Right lobe of liver (tissue), 6 donors: ENCODE measurements around the gene DNAJC27. TPM values are rescaled to one million over a fixed set of nuclear protein-coding genes. Genes with fewer than 3 reads are reported as not detected.

Experiments
- ATAC-seq, 4 donors: fragments of 200-7000 bp; cut with Tn5 transposase; one replicate each; pipeline ENCODE4 v1.9.1; 2020; ENCODE audit warnings: mild to moderate bottlenecking in 4 of 4, moderate library complexity in 4 of 4
- DNase-seq, 3 donors: peaks; one replicate each; pipeline ENCODE4 v3.0.0-alpha.2; 2020
- H3K27ac ChIP-seq, 3 donors: fragments of 200-600 bp; one replicate each; pipeline ENCODE4 v1.8.0; 2022
- H3K27me3 ChIP-seq, 2 donors: fragments of 200-600 bp; one replicate each; pipeline ENCODE4 v1.8.0; 2022
- H3K36me3 ChIP-seq, 4 donors: fragments of 200-600 bp; sonication (generic) in 1 of 4; one replicate each; pipeline versions ENCODE4 v1.5.1 to v1.8.0; 2017 to 2022; ENCODE audit warnings: control low read depth in 1 of 4
- H3K4me1 ChIP-seq, 4 donors: fragments of 200-600 bp; sonication (generic) in 1 of 4; one replicate each; pipeline versions ENCODE4 v1.5.1 to v1.8.0; 2017 to 2022; ENCODE audit warnings: control low read depth in 1 of 4
- H3K4me3 ChIP-seq, 3 donors: fragments of 200-600 bp; one replicate each; pipeline ENCODE4 v1.8.0; 2022
- H3K9me3 ChIP-seq, 4 donors: fragments of 200-600 bp; sonication (generic) in 1 of 4; one replicate each; pipeline versions ENCODE4 v1.5.1 to v1.8.0; 2017 to 2022; ENCODE audit warnings: control low read depth in 1 of 4
- POLR2A ChIP-seq: fragments of 450-650 bp; IDR thresholded peaks from one replicate; pipeline ENCODE4 v1.6.1; 2017; ENCODE audit warnings: antibody characterized with exemption, mild to moderate bottlenecking
- WGBS: methylation state at CpG from one replicate; pipeline ENCODE4 v1.1.6; 2018; ENCODE audit warnings: low coverage, low lambda C conversion rate; ENCODE audit not compliant: insufficient coverage; ENCODE audit errors: missing lambda C conversion rate; 5-methylcytosine and 5-hydroxymethylcytosine counted together
- intact Hi-C, 2 donors: fragments of 100-400 bp; cut with DNase I; formaldehyde crosslinking; loops; one replicate each; pipeline versions ENCODE4 v1.11.2 to v1.14.1; 2022
- total RNA-seq, 6 experiments: library from RNA; depleted of rRNA in 2 of 6; stranded (reverse); fragments of >200 nt in 2 of 6; fragmentation: NEBNext Ultra II Directional in 3 of 6; extraction: Animal tissue kit (Norgen Biotek cat#: 25700) in 3 of 6; gene quantifications; one replicate each; pipeline versions ENCODE4 v1.1.0 to v1.2.4, GENCODE V29; 2016 to 2023
- TF ChIP-seq, protein P1 (sequence below), 4 donors: fragments of 200-600 bp in 3 of 4; fragments of 450-650 bp in 1 of 4; IDR thresholded peaks; one replicate each; pipeline versions ENCODE4 v1.5.1 to v1.8.0; 2016 to 2022; ENCODE audit warnings: antibody characterized with exemption in 4 of 4, mild to moderate bottlenecking in 2 of 4
- donor health status: DM: no; HTN: yes; CAD: no.
- donor health status: DM: no; HTN: no; CAD: no.
- donor health status: DM: no; HTN: no; CAD: no.
- donor health status: DM: no; HTN: yes; CAD: no.
- donor health status: DM: no; HTN: yes; CAD: no.

The DNAJC27 gene
- total RNA-seq, 6 experiments from 2014 or later = 1.1 to 2.1 (median 1.7) TPM

DNA sequence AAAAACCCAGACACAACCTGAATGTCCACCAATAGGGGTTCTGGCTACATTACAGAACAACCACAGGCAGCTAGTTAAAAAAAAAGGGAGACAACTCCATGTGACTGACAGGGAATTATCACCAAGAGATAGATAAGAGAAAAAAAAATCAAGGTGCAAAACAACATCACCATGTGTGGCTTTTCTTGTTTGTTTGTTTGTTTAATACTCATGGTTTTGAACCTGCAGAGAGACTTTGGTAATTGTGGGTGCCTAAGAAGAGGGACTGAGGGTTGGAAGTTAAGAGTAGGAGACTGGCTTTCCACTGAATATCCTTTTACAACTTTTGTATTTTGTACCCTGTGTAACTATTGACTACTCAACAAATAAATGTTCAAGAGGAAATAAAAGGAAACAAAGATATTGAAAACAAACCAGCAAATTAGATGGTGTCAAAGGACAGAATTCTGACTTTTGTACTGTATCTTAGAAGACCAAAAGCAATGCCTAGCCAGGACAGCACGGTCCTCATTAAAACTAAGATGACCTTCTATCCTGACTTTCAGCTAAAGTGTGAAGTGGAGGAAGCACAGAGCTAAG, 22.5 kb upstream of the DNAJC27 start:
- 53% methylated on average over 1 of the region's 1 CpG for WGBS
- intact Hi-C loops = no loop called here
- ATAC-seq (peak in 1 of 4 donors; percentile 59), DNase-seq (no peak)
- Histone ChIP-seq H3K27ac (no peak overlapping the region), H3K4me1 (no peaks in the 10 kb centered on the region), H3K27me3 (no peaks in the 10 kb centered on the region), H3K4me3 (no peak overlapping the region), H3K36me3 (no peaks in the 10 kb centered on the region), H3K9me3 (no peaks in the 10 kb centered on the region)
- TF ChIP-seq, protein P1, sequence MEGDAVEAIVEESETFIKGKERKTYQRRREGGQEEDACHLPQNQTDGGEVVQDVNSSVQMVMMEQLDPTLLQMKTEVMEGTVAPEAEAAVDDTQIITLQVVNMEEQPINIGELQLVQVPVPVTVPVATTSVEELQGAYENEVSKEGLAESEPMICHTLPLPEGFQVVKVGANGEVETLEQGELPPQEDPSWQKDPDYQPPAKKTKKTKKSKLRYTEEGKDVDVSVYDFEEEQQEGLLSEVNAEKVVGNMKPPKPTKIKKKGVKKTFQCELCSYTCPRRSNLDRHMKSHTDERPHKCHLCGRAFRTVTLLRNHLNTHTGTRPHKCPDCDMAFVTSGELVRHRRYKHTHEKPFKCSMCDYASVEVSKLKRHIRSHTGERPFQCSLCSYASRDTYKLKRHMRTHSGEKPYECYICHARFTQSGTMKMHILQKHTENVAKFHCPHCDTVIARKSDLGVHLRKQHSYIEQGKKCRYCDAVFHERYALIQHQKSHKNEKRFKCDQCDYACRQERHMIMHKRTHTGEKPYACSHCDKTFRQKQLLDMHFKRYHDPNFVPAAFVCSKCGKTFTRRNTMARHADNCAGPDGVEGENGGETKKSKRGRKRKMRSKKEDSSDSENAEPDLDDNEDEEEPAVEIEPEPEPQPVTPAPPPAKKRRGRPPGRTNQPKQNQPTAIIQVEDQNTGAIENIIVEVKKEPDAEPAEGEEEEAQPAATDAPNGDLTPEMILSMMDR (IDR thresholded peaks at IDR 0.05) = no peak
- TF ChIP-seq POLR2A = no peak

DNA sequence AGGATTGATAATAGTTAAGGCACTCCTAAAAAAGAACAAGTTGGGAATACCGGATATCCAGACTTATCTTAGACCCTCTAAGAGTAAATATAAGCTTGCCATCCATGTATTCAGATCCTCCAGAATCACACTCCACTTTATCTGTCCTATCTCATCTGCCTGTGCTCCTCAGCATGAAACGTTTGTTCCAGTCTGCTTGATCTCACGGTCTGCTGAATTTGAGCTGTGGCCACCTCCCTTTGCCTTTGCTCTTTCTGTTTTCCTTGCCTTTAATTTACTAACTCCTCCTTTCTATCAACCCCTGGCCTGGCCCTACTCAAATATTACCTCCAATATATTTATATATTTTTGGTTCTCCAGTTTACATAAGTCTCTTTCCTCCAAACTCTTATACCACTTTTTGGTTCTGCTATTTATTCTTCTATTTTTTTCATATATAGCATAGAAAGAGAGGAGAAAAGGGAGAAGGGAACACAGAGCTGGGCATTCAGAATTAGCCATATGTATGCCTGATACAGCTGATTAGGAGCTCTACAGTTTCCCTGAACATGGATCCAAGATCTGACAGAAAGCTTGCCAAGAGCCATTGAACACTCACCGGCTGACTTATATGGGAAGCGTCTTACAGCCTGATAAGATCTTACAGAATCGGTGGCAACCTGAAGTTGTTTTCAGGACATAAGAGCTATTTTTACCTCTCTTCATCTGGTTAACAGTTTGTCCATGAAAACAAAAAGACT, 21.8 kb upstream of the DNAJC27 start:
- ATAC-seq = no peak
- intact Hi-C loops = no loop called here

DNA sequence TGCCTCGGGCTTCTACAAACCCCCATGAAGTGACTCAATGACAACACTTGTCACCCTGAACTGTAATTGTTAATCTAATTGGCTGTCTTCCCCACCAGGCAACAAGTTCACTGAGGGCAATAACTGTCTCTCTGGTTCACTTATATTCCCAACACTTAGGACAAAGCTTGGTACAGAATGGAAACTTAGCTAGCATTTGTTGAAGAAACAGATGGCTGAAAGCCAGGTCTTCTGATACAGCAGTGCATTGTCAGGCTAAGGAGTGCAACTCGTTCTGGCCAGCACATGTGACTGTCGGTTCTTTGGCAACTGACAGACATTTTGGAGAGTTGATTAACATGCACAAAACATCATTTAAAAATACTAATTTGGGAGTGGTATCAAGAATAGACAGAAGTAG, 14.6 kb upstream of the DNAJC27 start:
- TF ChIP-seq POLR2A = no peak
- TF ChIP-seq, protein P1 (IDR thresholded peaks at IDR 0.05) = no peak
- no peak for DNase-seq
- peak in 1 of 4 donors; percentile 21 for ATAC-seq
- no peaks in the 10 kb centered on the region for H3K4me1 ChIP-seq
- no peaks in the 10 kb centered on the region for H3K9me3 ChIP-seq
- intact Hi-C loops = loop anchor here (10.0 kb wide), 2 partner anchors 138 to 148 kb away; no protein-coding TSS in a partner anchor
- H3K36me3 ChIP-seq = no peaks in the 10 kb centered on the region
- H3K27ac ChIP-seq = no peak overlapping the region
- no peak overlapping the region for H3K4me3 ChIP-seq
- WGBS = 29% methylated on average over 3 of the region's 3 CpGs
- no peaks in the 10 kb centered on the region for H3K27me3 ChIP-seq

More for the DNA sequence above, 21.8 kb upstream of the DNAJC27 start:
- H3K4me1 ChIP-seq = no peaks in the 10 kb centered on the region
- no peaks in the 10 kb centered on the region for H3K9me3 ChIP-seq
- H3K36me3 ChIP-seq = no peaks in the 10 kb centered on the region
- TF ChIP-seq, protein P1 (IDR thresholded peaks at IDR 0.05) = no peak
- no peak for TF ChIP-seq POLR2A
- no peak overlapping the region for H3K4me3 ChIP-seq
- no peak overlapping the region for H3K27ac ChIP-seq
- no peak for DNase-seq
- 52% methylated on average over 6 of the region's 6 CpGs for WGBS
- H3K27me3 ChIP-seq = no peaks in the 10 kb centered on the region

DNA sequence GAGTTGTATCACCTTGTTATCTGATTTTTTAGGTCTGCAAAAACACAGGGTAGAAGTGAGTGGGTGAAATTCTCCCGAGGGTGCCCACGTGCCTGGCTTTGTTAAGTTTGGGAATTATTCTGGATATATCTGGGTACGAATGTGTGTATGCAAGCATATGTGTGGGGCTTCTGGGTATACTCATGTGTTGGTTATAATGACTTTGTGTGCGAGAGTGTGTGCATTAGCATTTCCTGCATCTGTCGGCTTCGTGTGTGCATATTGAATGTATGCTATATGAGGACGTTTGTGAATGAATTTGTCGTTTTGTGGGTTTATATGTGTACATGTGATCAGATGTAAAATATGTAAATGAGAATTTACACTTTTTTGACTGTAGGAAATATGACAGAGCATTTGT, 13.8 kb upstream of the DNAJC27 start:
- H3K36me3 ChIP-seq = no peaks in the 10 kb centered on the region
- H3K4me1 ChIP-seq = no peaks in the 10 kb centered on the region
- intact Hi-C loops = loop anchor here (10.0 kb wide), 2 partner anchors 139 to 149 kb away; no protein-coding TSS in a partner anchor
- no peaks in the 10 kb centered on the region for H3K9me3 ChIP-seq
- WGBS = 88% methylated on average over 6 of the region's 8 CpGs
- no peaks in the 10 kb centered on the region for H3K27me3 ChIP-seq
- no peak overlapping the region for H3K4me3 ChIP-seq
- DNase-seq (no peak), ATAC-seq (no peak)
- no peak for TF ChIP-seq POLR2A
- TF ChIP-seq, protein P1 (IDR thresholded peaks at IDR 0.05) = no peak
- H3K27ac ChIP-seq = no peak overlapping the region
